Activated naive CD4-positive, alpha-beta T cell treated with anti-CD3 and anti-CD28 coated beads, Interleukin-2, amount 50 U/mL, for 72 hours (primary cell): ENCODE data around the gene WDR59. TPM values are rescaled to one million over a fixed set of nuclear protein-coding genes. Genes with fewer than 3 reads are reported as not detected.
"Not testable (repeated sequence)": the region's sequence is repeated elsewhere in the genome, so short reads cannot be mapped to it uniquely, and the experiment has no call there.

Source experiments
- ATAC-seq, 2 donors: fragments of 150-1000 bp; cut with Tn5 transposase; 2 replicates each; pipeline ENCODE4 v1.10.0; 2021; ENCODE audit warnings: mild to moderate bottlenecking in 2 of 2, moderate library complexity in 2 of 2
- DNase-seq, 2 donors: peaks; one replicate each; pipeline ENCODE4 v3.0.0; 2021 to 2022; ENCODE audit warnings: low spot score in 2 of 2
- H3K27ac Mint-ChIP-seq, 2 donors: one replicate each; pipeline ENCODE4 v1.8.0; 2022; ENCODE audit warnings: mild to moderate bottlenecking in 2 of 2, mixed read lengths in 2 of 2
- H3K36me3 Mint-ChIP-seq, 2 donors: one replicate each; pipeline ENCODE4 v1.8.0; 2022; ENCODE audit warnings: mixed read lengths in 2 of 2
- H3K9me3 Mint-ChIP-seq, 2 donors: one replicate each; pipeline ENCODE4 v1.8.0; 2022; ENCODE audit warnings: mixed read lengths in 2 of 2
- total RNA-seq, 2 donors: library from RNA; stranded (reverse); gene quantifications; one replicate each; pipeline ENCODE4 v1.2.3, GENCODE V29; 2022

The WDR59 gene
- total RNA-seq, 2 donors from 2014 or later = 75.8 to 110 TPM

- ATAC-seq (peak in 1 of 2 donors; percentile 43), DNase-seq (peak in 1 of 2 donors; percentile 17)
- H3K27ac Mint-ChIP-seq = no peak overlapping the region
- peaks cover 0 to 4% of the 10 kb centered on the region in 2 donors for H3K9me3 Mint-ChIP-seq
- H3K36me3 Mint-ChIP-seq = peaks cover 0 to 38% of the 10 kb centered on the region in 2 donors
Measured at GRCh38 chr16:74999219-74999608, 14.3 kb upstream of the WDR59 start.

GRCh38 chr16:74998481-74999218 lies 13.7 kb upstream of the WDR59 start, which contains the start of gene ZNRF1:
Gene ZNRF1, plus strand, starts transcription at chr16:74999024. Its CDS starts 648 bp downstream, at chr16:74999672.
- peaks cover 0 to 37% of the 10 kb centered on the region in 2 donors for H3K36me3 Mint-ChIP-seq

GRCh38 chr16:74997042-74997491 lies 12.1 kb upstream of the WDR59 start:
- H3K27ac Mint-ChIP-seq = no peak overlapping the region
- peaks cover 0 to 22% of the 10 kb centered on the region in 2 donors for H3K36me3 Mint-ChIP-seq
- DNase-seq (no peak), ATAC-seq (no peak)
- peaks cover 0 to 4% of the 10 kb centered on the region in 2 donors for H3K9me3 Mint-ChIP-seq

More at GRCh38 chr16:74998481-74999218, 13.7 kb upstream of the WDR59 start, which contains the start of gene ZNRF1:
- DNase-seq = peak; percentile 80 to 89
- ATAC-seq = peak; percentile 82 to 84
- Mint-ChIP-seq H3K27ac (peak within 1 kb of the TSS; percentile 21 to 72), H3K9me3 (peaks cover 0 to 4% of the 10 kb centered on the region in 2 donors)

- ATAC-seq (no peak), DNase-seq (no peak)
- H3K9me3 Mint-ChIP-seq = peaks cover 0 to 4% of the 10 kb centered on the region in 2 donors
- peaks cover 0 to 12% of the 10 kb centered on the region in 2 donors for H3K36me3 Mint-ChIP-seq
- no peak overlapping the region for H3K27ac Mint-ChIP-seq
Measured at GRCh38 chr16:74995986-74996385, 11.1 kb upstream of the WDR59 start.

GRCh38 chr16:74991593-74992403 lies 6.9 kb upstream of the WDR59 start:
- ATAC-seq (no peak), DNase-seq (no peak)
- Mint-ChIP-seq H3K27ac (peak overlapping the region in 1 of 2 donors; percentile 44), H3K9me3 (peaks cover 0 to 4% of the 10 kb centered on the region in 2 donors), H3K36me3 (no peaks in the 10 kb centered on the region)

GRCh38 chr16:74991268-74991592 lies 6.3 kb upstream of the WDR59 start:
- no peak for DNase-seq
- H3K36me3 Mint-ChIP-seq = no peaks in the 10 kb centered on the region
- ATAC-seq = no peak
- H3K9me3 Mint-ChIP-seq = peaks cover 0 to 4% of the 10 kb centered on the region in 2 donors
- H3K27ac Mint-ChIP-seq = no peak overlapping the region

GRCh38 chr16:74990832-74991231 lies 5.9 kb upstream of the WDR59 start:
- DNase-seq (no peak), ATAC-seq (no peak)
- Mint-ChIP-seq H3K27ac (no peak overlapping the region), H3K36me3 (no peaks in the 10 kb centered on the region), H3K9me3 (peaks cover 0 to under 1% of the 10 kb centered on the region in 2 donors)

GRCh38 chr16:74989864-74990263 lies 4.9 kb upstream of the WDR59 start:
- H3K9me3 Mint-ChIP-seq, ATAC-seq, H3K27ac Mint-ChIP-seq, H3K36me3 Mint-ChIP-seq, DNase-seq: not testable (repeated sequence)

- no peak for DNase-seq
- H3K27ac Mint-ChIP-seq = no peak overlapping the region
- ATAC-seq = no peak
- no peaks in the 10 kb centered on the region for H3K9me3 Mint-ChIP-seq
- no peaks in the 10 kb centered on the region for H3K36me3 Mint-ChIP-seq
Measured at GRCh38 chr16:74987027-74987681, 2.2 kb upstream of the WDR59 start.

GRCh38 chr16:74984194-74984528 lies 762 bp downstream of the WDR59 start:
- DNase-seq (no peak), ATAC-seq (no peak)
- peak overlapping the region; percentile 22 to 89 for H3K27ac Mint-ChIP-seq
- no peaks in the 10 kb centered on the region for H3K9me3 Mint-ChIP-seq
- no peaks in the 10 kb centered on the region for H3K36me3 Mint-ChIP-seq

- H3K36me3 Mint-ChIP-seq = no peaks in the 10 kb centered on the region
- ATAC-seq = no peak
- no peak for DNase-seq
- no peak overlapping the region for H3K27ac Mint-ChIP-seq
- H3K9me3 Mint-ChIP-seq = no peaks in the 10 kb centered on the region
Measured at GRCh38 chr16:74982256-74982655, 2.7 kb downstream of the WDR59 start.

- Mint-ChIP-seq H3K36me3 (no peaks in the 10 kb centered on the region), H3K9me3 (no peaks in the 10 kb centered on the region), H3K27ac (no peak overlapping the region)
- ATAC-seq = no peak
- no peak for DNase-seq
Measured at GRCh38 chr16:74975591-74975990, 9.3 kb downstream of the WDR59 start.

GRCh38 chr16:74973304-74973703 lies 11.6 kb downstream of the WDR59 start:
- no peaks in the 10 kb centered on the region for H3K9me3 Mint-ChIP-seq

GRCh38 chr16:74954763-74955162 lies 30.2 kb downstream of the WDR59 start:
- DNase-seq (no peak), ATAC-seq (no peak)
- H3K9me3 Mint-ChIP-seq = no peaks in the 10 kb centered on the region
- H3K36me3 Mint-ChIP-seq = peaks cover 6 to 11% of the 10 kb centered on the region in 2 donors
- H3K27ac Mint-ChIP-seq = no peak overlapping the region

More at GRCh38 chr16:74973304-74973703, 11.6 kb downstream of the WDR59 start:
- ATAC-seq (no peak), DNase-seq (no peak)
- no peaks in the 10 kb centered on the region for H3K36me3 Mint-ChIP-seq
- no peak overlapping the region for H3K27ac Mint-ChIP-seq

GRCh38 chr16:74951681-74952080 lies 33.2 kb downstream of the WDR59 start:
- Mint-ChIP-seq H3K9me3 (no peaks in the 10 kb centered on the region), H3K27ac (no peak overlapping the region), H3K36me3 (peaks cover 11 to 17% of the 10 kb centered on the region in 2 donors)
- ATAC-seq (no peak), DNase-seq (no peak)

- Mint-ChIP-seq H3K9me3 (no peaks in the 10 kb centered on the region), H3K27ac (no peak overlapping the region), H3K36me3 (peaks cover 14% of the 10 kb centered on the region in 2 donors)
- no peak for ATAC-seq
- no peak for DNase-seq
Measured at GRCh38 chr16:74951206-74951605, 33.7 kb downstream of the WDR59 start.

GRCh38 chr16:74950511-74950910 lies 34.4 kb downstream of the WDR59 start:
- no peaks in the 10 kb centered on the region for H3K9me3 Mint-ChIP-seq
- no peak for DNase-seq
- H3K36me3 Mint-ChIP-seq = peaks cover 12 to 13% of the 10 kb centered on the region in 2 donors
- H3K27ac Mint-ChIP-seq = no peak overlapping the region
- ATAC-seq = no peak
